Adipocyte (in vitro differentiated cells): ENCODE results near the gene SERPINI2.
"Not testable (repeated sequence)": the region's sequence is repeated elsewhere in the genome, so short reads cannot be mapped to it uniquely, and the experiment has no call there.

Experiments used
- DNase-seq: peaks from one replicate; pipeline ENCODE4 v3.0.0-alpha.2; 2015; ENCODE audit warnings: low read depth
- H3K27me3 ChIP-seq: replicated peaks from 2 replicates; pipeline ENCODE4 v1.7.0; 2013; ENCODE audit warnings: mild to moderate bottlenecking, low read length, moderate library complexity; ENCODE audit not compliant: control insufficient read depth, insufficient read depth
- H3K36me3 ChIP-seq: 2 replicates; pipeline ENCODE4 v1.7.0; 2013; ENCODE audit warnings: low read length, mild to moderate bottlenecking, moderate library complexity; ENCODE audit not compliant: control insufficient read depth, insufficient read depth, severe bottlenecking
- H3K4me1 ChIP-seq: 2 replicates; pipeline ENCODE4 v1.7.0; 2013; ENCODE audit warnings: mild to moderate bottlenecking, low read length, moderate library complexity; ENCODE audit not compliant: control insufficient read depth, insufficient read depth
- H3K4me3 ChIP-seq: 2 replicates; pipeline ENCODE4 v1.7.0; 2013; ENCODE audit warnings: mild to moderate bottlenecking, low read length, moderate library complexity
- H3K9ac ChIP-seq: 2 replicates; pipeline ENCODE4 v1.7.0; 2013; ENCODE audit warnings: mild to moderate bottlenecking, low read length, moderate library complexity
- H3K9me3 ChIP-seq: 2 replicates; pipeline ENCODE4 v1.7.0; 2013; ENCODE audit warnings: mild to moderate bottlenecking, low read length, moderate library complexity; ENCODE audit not compliant: control insufficient read depth

Gene SERPINI2

GRCh38 chr3:167450195-167450594, 23.6 kb downstream of the SERPINI2 start:
- no peaks in the 10 kb centered on the region for H3K4me1 ChIP-seq
- DNase-seq = no peak
- H3K9me3 ChIP-seq = no peaks in the 10 kb centered on the region
- H3K36me3 ChIP-seq = no peaks in the 10 kb centered on the region
- H3K27me3 ChIP-seq = no peaks in the 10 kb centered on the region
- no peak overlapping the region for H3K4me3 ChIP-seq
- no peak overlapping the region for H3K9ac ChIP-seq

- no peaks in the 10 kb centered on the region for H3K27me3 ChIP-seq
- no peak overlapping the region for H3K9ac ChIP-seq
- no peak overlapping the region for H3K4me3 ChIP-seq
- no peaks in the 10 kb centered on the region for H3K36me3 ChIP-seq
- no peak for DNase-seq
- H3K4me1 ChIP-seq = no peaks in the 10 kb centered on the region
- H3K9me3 ChIP-seq = no peaks in the 10 kb centered on the region
Observed at GRCh38 chr3:167445491-167445890, 28.4 kb downstream of the SERPINI2 start.

GRCh38 chr3:167441256-167441655, 32.6 kb downstream of the SERPINI2 start:
- no peak overlapping the region for H3K4me3 ChIP-seq
- no peak for DNase-seq
- H3K36me3 ChIP-seq = no peaks in the 10 kb centered on the region
- no peak overlapping the region for H3K9ac ChIP-seq
- H3K9me3 ChIP-seq = peaks cover 6% of the 10 kb centered on the region
- H3K27me3 ChIP-seq = no peaks in the 10 kb centered on the region
- H3K4me1 ChIP-seq = no peaks in the 10 kb centered on the region

- Histone ChIP-seq H3K4me1 (no peaks in the 10 kb centered on the region), H3K27me3 (no peaks in the 10 kb centered on the region), H3K9ac (no peak overlapping the region), H3K9me3 (peaks cover 6% of the 10 kb centered on the region), H3K36me3 (no peaks in the 10 kb centered on the region), H3K4me3 (no peak overlapping the region)
- no peak for DNase-seq
Observed at GRCh38 chr3:167437428-167438139, 36.3 kb downstream of the SERPINI2 start.

- H3K36me3 ChIP-seq, H3K9ac ChIP-seq, H3K27me3 ChIP-seq, DNase-seq, H3K4me3 ChIP-seq, H3K4me1 ChIP-seq: not testable (repeated sequence)
- peaks cover 10% of the 10 kb centered on the region for H3K9me3 ChIP-seq
Observed at GRCh38 chr3:167426962-167427361, 46.9 kb downstream of the SERPINI2 start.

- not testable (repeated sequence) for H3K4me1 ChIP-seq, DNase-seq, H3K36me3 ChIP-seq, H3K4me3 ChIP-seq, H3K9me3 ChIP-seq, H3K27me3 ChIP-seq, H3K9ac ChIP-seq
Observed at GRCh38 chr3:167422396-167422795, 51.4 kb downstream of the SERPINI2 start.

- no peak for DNase-seq
- Histone ChIP-seq H3K4me1 (peaks cover 11% of the 10 kb centered on the region), H3K4me3 (no peak overlapping the region), H3K27me3 (no peaks in the 10 kb centered on the region), H3K9me3 (no peaks in the 10 kb centered on the region), H3K36me3 (no peaks in the 10 kb centered on the region), H3K9ac (no peak overlapping the region)
Observed at GRCh38 chr3:167409611-167410010, 64.2 kb downstream of the SERPINI2 start.

- H3K4me3 ChIP-seq = no peak overlapping the region
- H3K9ac ChIP-seq = no peak overlapping the region
- no peaks in the 10 kb centered on the region for H3K36me3 ChIP-seq
- no peaks in the 10 kb centered on the region for H3K9me3 ChIP-seq
- no peaks in the 10 kb centered on the region for H3K27me3 ChIP-seq
- peak; percentile 43 for DNase-seq
- H3K4me1 ChIP-seq = peaks cover 11% of the 10 kb centered on the region
Observed at GRCh38 chr3:167406876-167407492, 66.9 kb downstream of the SERPINI2 start.

GRCh38 chr3:167397826-167398225, 76.0 kb downstream of the SERPINI2 start:
- H3K4me3 ChIP-seq = no peak overlapping the region
- H3K27me3 ChIP-seq = peaks cover 9% of the 10 kb centered on the region
- H3K9ac ChIP-seq = no peak overlapping the region
- no peaks in the 10 kb centered on the region for H3K9me3 ChIP-seq
- no peaks in the 10 kb centered on the region for H3K36me3 ChIP-seq
- no peak for DNase-seq
- H3K4me1 ChIP-seq = no peaks in the 10 kb centered on the region

- no peaks in the 10 kb centered on the region for H3K36me3 ChIP-seq
- H3K27me3 ChIP-seq = peaks cover 9% of the 10 kb centered on the region
- no peak overlapping the region for H3K4me3 ChIP-seq
- no peaks in the 10 kb centered on the region for H3K9me3 ChIP-seq
- H3K9ac ChIP-seq = no peak overlapping the region
- no peaks in the 10 kb centered on the region for H3K4me1 ChIP-seq
- DNase-seq = no peak
Observed at GRCh38 chr3:167396075-167396474, 77.8 kb downstream of the SERPINI2 start.

- DNase-seq = no peak
- no peaks in the 10 kb centered on the region for H3K36me3 ChIP-seq
Observed at GRCh38 chr3:167394003-167394402, 79.8 kb downstream of the SERPINI2 start.

More at GRCh38 chr3:167394003-167394402, 79.8 kb downstream of the SERPINI2 start:
- H3K4me3 ChIP-seq = no peak overlapping the region
- H3K9ac ChIP-seq = no peak overlapping the region
- no peaks in the 10 kb centered on the region for H3K4me1 ChIP-seq
- no peaks in the 10 kb centered on the region for H3K9me3 ChIP-seq
- peaks cover 9% of the 10 kb centered on the region for H3K27me3 ChIP-seq
